ENCODE results near the gene CACNB2.

GRCh38 chr10:18205098-18205834 lies 65.0 kb downstream of the CACNB2 start:
- TF ChIP-seq, protein P1, sequence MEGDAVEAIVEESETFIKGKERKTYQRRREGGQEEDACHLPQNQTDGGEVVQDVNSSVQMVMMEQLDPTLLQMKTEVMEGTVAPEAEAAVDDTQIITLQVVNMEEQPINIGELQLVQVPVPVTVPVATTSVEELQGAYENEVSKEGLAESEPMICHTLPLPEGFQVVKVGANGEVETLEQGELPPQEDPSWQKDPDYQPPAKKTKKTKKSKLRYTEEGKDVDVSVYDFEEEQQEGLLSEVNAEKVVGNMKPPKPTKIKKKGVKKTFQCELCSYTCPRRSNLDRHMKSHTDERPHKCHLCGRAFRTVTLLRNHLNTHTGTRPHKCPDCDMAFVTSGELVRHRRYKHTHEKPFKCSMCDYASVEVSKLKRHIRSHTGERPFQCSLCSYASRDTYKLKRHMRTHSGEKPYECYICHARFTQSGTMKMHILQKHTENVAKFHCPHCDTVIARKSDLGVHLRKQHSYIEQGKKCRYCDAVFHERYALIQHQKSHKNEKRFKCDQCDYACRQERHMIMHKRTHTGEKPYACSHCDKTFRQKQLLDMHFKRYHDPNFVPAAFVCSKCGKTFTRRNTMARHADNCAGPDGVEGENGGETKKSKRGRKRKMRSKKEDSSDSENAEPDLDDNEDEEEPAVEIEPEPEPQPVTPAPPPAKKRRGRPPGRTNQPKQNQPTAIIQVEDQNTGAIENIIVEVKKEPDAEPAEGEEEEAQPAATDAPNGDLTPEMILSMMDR (IDR thresholded peaks at IDR 0.05; ENCODE audit: low read depth, low read length, poor library complexity, severe bottlenecking) = no peak
- TF ChIP-seq EZH2phosphoT487 (IDR thresholded peaks at IDR 0.05; ENCODE audit: borderline replicate concordance, low read length) = no peak

All from DOHH2 (cell line).